Right lobe of liver (tissue), 6 donors: ENCODE measurements around the gene NOS1AP. TPM values are rescaled to one million over a fixed set of nuclear protein-coding genes. Genes with fewer than 3 reads are reported as not detected.

Source experiments
- ATAC-seq, 4 donors: fragments of 200-7000 bp; cut with Tn5 transposase; one replicate each; pipeline ENCODE4 v1.9.1; 2020; ENCODE audit warnings: mild to moderate bottlenecking in 4 of 4, moderate library complexity in 4 of 4
- DNase-seq, 3 donors: peaks; one replicate each; pipeline ENCODE4 v3.0.0-alpha.2; 2020
- H3K27ac ChIP-seq, 3 donors: fragments of 200-600 bp; one replicate each; pipeline ENCODE4 v1.8.0; 2022
- H3K27me3 ChIP-seq, 2 donors: fragments of 200-600 bp; one replicate each; pipeline ENCODE4 v1.8.0; 2022
- H3K36me3 ChIP-seq, 4 donors: fragments of 200-600 bp; sonication (generic) in 1 of 4; one replicate each; pipeline versions ENCODE4 v1.5.1 to v1.8.0; 2017 to 2022; ENCODE audit warnings: control low read depth in 1 of 4
- H3K4me1 ChIP-seq, 4 donors: fragments of 200-600 bp; sonication (generic) in 1 of 4; one replicate each; pipeline versions ENCODE4 v1.5.1 to v1.8.0; 2017 to 2022; ENCODE audit warnings: control low read depth in 1 of 4
- H3K4me3 ChIP-seq, 3 donors: fragments of 200-600 bp; one replicate each; pipeline ENCODE4 v1.8.0; 2022
- H3K9me3 ChIP-seq, 4 donors: fragments of 200-600 bp; sonication (generic) in 1 of 4; one replicate each; pipeline versions ENCODE4 v1.5.1 to v1.8.0; 2017 to 2022; ENCODE audit warnings: control low read depth in 1 of 4
- CTCF ChIP-seq, 4 donors: fragments of 200-600 bp in 3 of 4; fragments of 450-650 bp in 1 of 4; IDR thresholded peaks; one replicate each; pipeline versions ENCODE4 v1.5.1 to v1.8.0; 2016 to 2022; ENCODE audit warnings: antibody characterized with exemption in 4 of 4, mild to moderate bottlenecking in 2 of 4
- POLR2A ChIP-seq: fragments of 450-650 bp; IDR thresholded peaks from one replicate; pipeline ENCODE4 v1.6.1; 2017; ENCODE audit warnings: antibody characterized with exemption, mild to moderate bottlenecking
- WGBS: methylation state at CpG from one replicate; pipeline ENCODE4 v1.1.6; 2018; ENCODE audit warnings: low coverage, low lambda C conversion rate; ENCODE audit not compliant: insufficient coverage; ENCODE audit errors: missing lambda C conversion rate; 5-methylcytosine and 5-hydroxymethylcytosine counted together
- intact Hi-C, 2 donors: fragments of 100-400 bp; cut with DNase I; formaldehyde crosslinking; loops; one replicate each; pipeline versions ENCODE4 v1.11.2 to v1.14.1; 2022
- total RNA-seq, 6 experiments: library from RNA; depleted of rRNA in 2 of 6; stranded (reverse); fragments of >200 nt in 2 of 6; fragmentation: NEBNext Ultra II Directional in 3 of 6; extraction: Animal tissue kit (Norgen Biotek cat#: 25700) in 3 of 6; gene quantifications; one replicate each; pipeline versions ENCODE4 v1.1.0 to v1.2.4, GENCODE V29; 2016 to 2023
- donor health status: DM: no; HTN: yes; CAD: no.
- donor health status: DM: no; HTN: no; CAD: no.
- donor health status: DM: no; HTN: no; CAD: no.
- donor health status: DM: no; HTN: yes; CAD: no.
- donor health status: DM: no; HTN: yes; CAD: no.

Gene NOS1AP
- total RNA-seq, 6 experiments from 2014 or later = 4.7 to 24.8 (median 11.6) TPM

GRCh38 chr1:162214202-162214601 lies 144.7 kb downstream of the NOS1AP start:
- no peak for TF ChIP-seq POLR2A
- no peak for TF ChIP-seq CTCF (IDR thresholded peaks at IDR 0.05)
- H3K27me3 ChIP-seq = no peaks in the 10 kb centered on the region
- ATAC-seq (peak in 2 of 4 donors; percentile 8 to 16), DNase-seq (no peak)
- H3K4me3 ChIP-seq = peak overlapping the region in 1 of 3 donors; percentile 8
- H3K4me1 ChIP-seq = peaks cover 0 to 32% (median 15%) of the 10 kb centered on the region in 4 donors
- intact Hi-C loops = no loop called here
- H3K27ac ChIP-seq = peak overlapping the region in 2 of 3 donors; percentile 61 to 82
- H3K9me3 ChIP-seq = no peaks in the 10 kb centered on the region
- no peaks in the 10 kb centered on the region for H3K36me3 ChIP-seq
- 43% methylated on average over 6 of the region's 6 CpGs for WGBS

GRCh38 chr1:162215902-162216301 lies 146.4 kb downstream of the NOS1AP start:
- DNase-seq = no peak
- intact Hi-C loops = no loop called here
- 66% methylated on average over 5 of the region's 5 CpGs for WGBS
- no peaks in the 10 kb centered on the region for H3K27me3 ChIP-seq
- ATAC-seq = no peak
- TF ChIP-seq CTCF (IDR thresholded peaks at IDR 0.05) (no peak), POLR2A (no peak)
- no peaks in the 10 kb centered on the region for H3K9me3 ChIP-seq
- peaks cover 0 to 30% (median 14%) of the 10 kb centered on the region in 4 donors for H3K4me1 ChIP-seq
- no peak overlapping the region for H3K27ac ChIP-seq
- H3K36me3 ChIP-seq = no peaks in the 10 kb centered on the region
- H3K4me3 ChIP-seq = no peak overlapping the region

- H3K36me3 ChIP-seq = no peaks in the 10 kb centered on the region
- TF ChIP-seq POLR2A (no peak), CTCF (IDR thresholded peaks at IDR 0.05) (no peak)
- no peak for ATAC-seq
- DNase-seq = no peak
- no peak overlapping the region for H3K4me3 ChIP-seq
- H3K27me3 ChIP-seq = no peaks in the 10 kb centered on the region
- intact Hi-C loops = no loop called here
- H3K9me3 ChIP-seq = no peaks in the 10 kb centered on the region
- no peak overlapping the region for H3K27ac ChIP-seq
- WGBS = 75% methylated on average over 1 of the region's 1 CpG
- H3K4me1 ChIP-seq = peaks cover 0 to 30% (median 13%) of the 10 kb centered on the region in 4 donors
These were observed 147.1 kb downstream of the NOS1AP start for GRCh38 chr1:162216604-162217003.

- H3K27ac ChIP-seq = no peak overlapping the region
- peaks cover 0 to 20% (median 8%) of the 10 kb centered on the region in 4 donors for H3K4me1 ChIP-seq
- TF ChIP-seq CTCF (IDR thresholded peaks at IDR 0.05) (no peak), POLR2A (no peak)
- no peaks in the 10 kb centered on the region for H3K9me3 ChIP-seq
- intact Hi-C loops = no loop called here
- ATAC-seq (no peak), DNase-seq (no peak)
- no peaks in the 10 kb centered on the region for H3K27me3 ChIP-seq
- H3K4me3 ChIP-seq = no peak overlapping the region
- no peaks in the 10 kb centered on the region for H3K36me3 ChIP-seq
- 56% methylated on average over 1 of the region's 1 CpG for WGBS
These were observed 148.2 kb downstream of the NOS1AP start for GRCh38 chr1:162217706-162218105.

- intact Hi-C loops = no loop called here
- H3K4me3 ChIP-seq = no peak overlapping the region
- H3K36me3 ChIP-seq = no peaks in the 10 kb centered on the region
- DNase-seq = no peak
- H3K27ac ChIP-seq = no peak overlapping the region
- TF ChIP-seq POLR2A = no peak
- TF ChIP-seq CTCF (IDR thresholded peaks at IDR 0.05) = no peak
- no peak for ATAC-seq
- peaks cover 0 to 14% (median 5%) of the 10 kb centered on the region in 4 donors for H3K4me1 ChIP-seq
- WGBS = 100% methylated on average over 1 of the region's 5 CpGs
- no peaks in the 10 kb centered on the region for H3K9me3 ChIP-seq
- no peaks in the 10 kb centered on the region for H3K27me3 ChIP-seq
These were observed 149.1 kb downstream of the NOS1AP start for GRCh38 chr1:162218546-162218945.
